HepG2 (cell line): ENCODE data around the gene SIX4. TPM values are rescaled to one million over a fixed set of nuclear protein-coding genes. Genes with fewer than 3 reads are reported as not detected.

Experiments
- ATAC-seq: fragments of 200-7000 bp; cut with Tn5 transposase; 3 replicates; pipeline ENCODE4 v1.9.1; 2020; ENCODE audit warnings: mild to moderate bottlenecking, moderate library complexity
- BruUV-seq: library from RNA; stranded (reverse); fragments of 400-500 nt; replicated peaks from 2 replicates; lab custom pipeline; 2021; lab: Mats Ljungman, UMichigan
- CTCF ChIA-PET: fragments of 300-600 bp; formaldehyde crosslinking; extraction: SDS; loops from one replicate; lab custom pipeline; 2021; ENCODE audit warnings: low total read pairs, inconsistent platforms, low intra/inter-chr PET ratio; lab: Yijun Ruan, JAX
- POLR2A ChIA-PET: fragments of 350-600 bp; sonication (Branson Sonifier 250); formaldehyde crosslinking; loops from one replicate; lab custom pipeline; 2020; ENCODE audit warnings: antibody characterized with exemption, inconsistent platforms; lab: Yijun Ruan, JAX
- DNase-seq: peaks from one replicate; pipeline ENCODE4 v3.0.0-alpha.2; 2015; ENCODE audit warnings: low spot score
- FAIRE-seq: peaks from 3 replicates; lab custom pipeline; 2011; peaks lifted over from hg19 to GRCh38; lab: Jason Lieb, UNC
- H2AFZ ChIP-seq: one replicate; pipeline ENCODE4 v1.6.1; 2011; ENCODE audit warnings: low read length, inconsistent platforms
- H3K27ac ChIP-seq: fragments of 300-600 bp; 3 replicates; pipeline ENCODE4 v1.8.0; 2011; ENCODE audit warnings: mixed run types, mild to moderate bottlenecking, mixed read lengths, low read length, inconsistent platforms; ENCODE audit not compliant: insufficient read depth; ENCODE audit errors: extremely low read length
- H3K27me3 ChIP-seq, 2 experiments: fragments of 200-600 bp in 1 of 2; 2 replicates in 1 of 2; 3 replicates in 1 of 2; pipeline versions ENCODE4 v1.6.0 to v1.8.0; 2011; ENCODE audit warnings: low read length in 2 of 2, mild to moderate bottlenecking in 2 of 2, moderate library complexity in 2 of 2, inconsistent platforms in 1 of 2; ENCODE audit not compliant: insufficient read depth in 2 of 2, control insufficient read depth in 1 of 2
- H3K36me3 ChIP-seq, 2 experiments: fragments of 200-600 bp in 1 of 2; replicated peaks in 1 of 2; 2 replicates in 1 of 2; 3 replicates in 1 of 2; pipeline versions ENCODE4 v1.5.1 to v1.8.0; 2011; ENCODE audit warnings: low read length in 2 of 2, inconsistent platforms in 1 of 2; ENCODE audit not compliant: insufficient read depth in 2 of 2, control insufficient read depth in 1 of 2
- H3K4me1 ChIP-seq: 2 replicates; pipeline ENCODE4 v1.5.1; 2012; ENCODE audit warnings: low read length, inconsistent platforms; ENCODE audit not compliant: insufficient read depth
- H3K4me2 ChIP-seq: 2 replicates; pipeline ENCODE4 v1.6.0; 2011; ENCODE audit warnings: low read depth, low read length, inconsistent platforms
- H3K4me3 ChIP-seq, 3 experiments: fragments of 200-600 bp in 1 of 3; sonication (generic), shearing (Covaris generic) in 1 of 3; replicated peaks in 1 of 3; 2 replicates each; pipeline ENCODE4 v1.5.1; 2011 to 2016; ENCODE audit warnings: low read length in 3 of 3, inconsistent platforms in 2 of 3, low read depth in 2 of 3, mild to moderate bottlenecking in 2 of 3, control low read depth in 1 of 3, mixed read lengths in 1 of 3; ENCODE audit not compliant: insufficient read depth in 1 of 3
- H3K79me2 ChIP-seq: one replicate; pipeline ENCODE4 v1.6.1; 2011; ENCODE audit warnings: low read length, inconsistent platforms; ENCODE audit not compliant: insufficient read depth
- H3K9ac ChIP-seq: 2 replicates; pipeline ENCODE4 v1.6.0; 2011; ENCODE audit warnings: mild to moderate bottlenecking, low read depth, low read length, inconsistent platforms; ENCODE audit not compliant: insufficient read depth
- H3K9me3 ChIP-seq: 2 replicates; pipeline ENCODE4 v1.5.1; 2012; ENCODE audit warnings: mild to moderate bottlenecking, low read length
- H4K20me1 ChIP-seq: 2 replicates; pipeline ENCODE4 v1.6.0; 2011; ENCODE audit warnings: inconsistent platforms, mild to moderate bottlenecking, low read length, moderate library complexity; ENCODE audit not compliant: insufficient read depth
- CHD2 ChIP-seq: IDR thresholded peaks from 2 replicates; pipeline ENCODE4 v1.6.1; 2011; ENCODE audit warnings: low read depth, low read length, improper control_type of control experiment
- GTF3A ChIP-seq: sonication (generic); formaldehyde crosslinking; conservative IDR thresholded peaks from 2 replicates; pipeline ENCODE4 v1.4.0; 2020; ENCODE audit warnings: mild to moderate bottlenecking, missing genetic modification reagents
- ISX ChIP-seq: sonication (generic); formaldehyde crosslinking; conservative IDR thresholded peaks from 2 replicates; pipeline ENCODE4 v1.5.0; 2020; ENCODE audit warnings: missing genetic modification reagents
- KDM2A ChIP-seq: sonication (generic); formaldehyde crosslinking; IDR thresholded peaks from 2 replicates; pipeline ENCODE4 v1.4.0; 2020; ENCODE audit warnings: low read depth, missing genetic modification reagents, borderline replicate concordance
- MTA1 ChIP-seq: sonication (generic); formaldehyde crosslinking; IDR thresholded peaks from 2 replicates; pipeline ENCODE4 v1.4.0; 2020; ENCODE audit warnings: missing genetic modification reagents, mild to moderate bottlenecking, borderline replicate concordance
- RCOR2 ChIP-seq: IDR thresholded peaks from 2 replicates; pipeline ENCODE4 v1.6.1; 2016; ENCODE audit warnings: missing biosample characterization, missing genetic modification reagents
- SMAD1 ChIP-seq: sonication (generic); formaldehyde crosslinking; IDR thresholded peaks from 2 replicates; pipeline ENCODE4 v1.4.0; 2020; ENCODE audit warnings: missing genetic modification reagents, low read depth, mild to moderate bottlenecking, borderline replicate concordance
- ZNF318 ChIP-seq: sonication (generic); formaldehyde crosslinking; IDR thresholded peaks from 2 replicates; pipeline ENCODE4 v1.4.0; 2020; ENCODE audit warnings: mild to moderate bottlenecking, missing genetic modification reagents
- ZNF451 ChIP-seq: sonication (generic); formaldehyde crosslinking; IDR thresholded peaks from 2 replicates; pipeline ENCODE4 v1.5.0; 2020; ENCODE audit warnings: mild to moderate bottlenecking, missing genetic modification reagents
- ZSCAN30 ChIP-seq: sonication (generic); formaldehyde crosslinking; IDR thresholded peaks from 2 replicates; pipeline ENCODE4 v1.5.0; 2020; ENCODE audit warnings: mild to moderate bottlenecking, missing genetic modification reagents
- WGBS: methylation state at CpG from one replicate; pipeline ENCODE4 v1.1.6; 2017; ENCODE audit warnings: low lambda C conversion rate; 5-methylcytosine and 5-hydroxymethylcytosine counted together
- in situ Hi-C: cut with HindIII; loops from 2 replicates; pipeline ENCODE4 v1.10.0; 2017; ENCODE audit warnings: low pct_unique_long_range_greater_than_20kb; ENCODE audit not compliant: extremely low pct_ligation_motif_present
- intact Hi-C: fragments of 100-400 bp; cut with micrococcal nuclease; formaldehyde crosslinking; loops from one replicate; pipeline ENCODE4 v1.10.0; 2022; ENCODE audit not compliant: unreplicated experiment
- polyA plus RNA-seq, 8 experiments: library from polyadenylated mRNA; depleted of rRNA in 3 of 8; stranded (reverse) in 7 of 8; unstranded in 1 of 8; fragments of >200 nt; fragmentation: Illumina TruSeq in 4 of 8; extraction: Trizol in 4 of 8; gene quantifications; 2 replicates each; pipeline versions ENCODE4 v1.2.1 to v1.2.3, GENCODE V29; 2011 to 2016; ENCODE audit warnings: low read depth in 4 of 8, missing spikeins in 1 of 8, mixed read lengths in 1 of 8; ENCODE audit not compliant: insufficient read depth in 1 of 8
- total RNA-seq, 5 experiments: library from RNA; depleted of rRNA; stranded (reverse); fragments of >200 nt; fragmentation: Illumina TruSeq; extraction: Trizol; gene quantifications; 2 replicates each; pipeline ENCODE4 v1.2.3, GENCODE V29; 2016; ENCODE audit warnings: low read depth in 1 of 5

Gene SIX4
- total and polyA plus RNA-seq, 2 of the 13 experiments (the other 11 are each of a cell fraction or from before 2014, with no cell fraction given), result 5.0 to 6.0 TPM

- BruUV-seq, result no TSS peak
- H2AFZ ChIP-seq, result no peak overlapping the region
- DNase-seq, result peak; percentile 89
- no peak for TF ChIP-seq ZNF318 (CRISPR knock-in tag)
- TF ChIP-seq KDM2A (CRISPR knock-in tag), result no peak; the same call in 1 of the 2 replicates
- TF ChIP-seq ZNF451 (CRISPR knock-in tag), result 0 out of 2 replicates have a peak, but pooled peaks have one; percentile 17
- TF ChIP-seq ISX, result no peak
- TF ChIP-seq ZSCAN30 (CRISPR knock-in tag), result 0 out of 2 replicates have a peak, but pooled peaks have one; percentile 15
- TF ChIP-seq SMAD1 (CRISPR knock-in tag), result no peak; the same call in 1 of the 2 replicates
- TF ChIP-seq RCOR2 (CRISPR knock-in tag), result no peak
- 0 out of 2 replicates have a peak, but pooled peaks have one; percentile 7 for TF ChIP-seq GTF3A
- TF ChIP-seq CHD2, result peak; percentile 30; the same call in 1 of the 2 replicates
- no peak; the same call in 1 of the 2 replicates for TF ChIP-seq MTA1 (CRISPR knock-in tag)
These were observed 1.6 kb downstream of the SIX4 start for GRCh38 chr14:60722357-60723115.

More at GRCh38 chr14:60722357-60723115, 1.6 kb downstream of the SIX4 start:
- 3% methylated on average over 31 of the region's 60 CpGs for WGBS
- FAIRE-seq (peak; percentile 93), ATAC-seq (peak; percentile 84)
- no peaks in the 10 kb centered on the region for H3K9me3 ChIP-seq
- H4K20me1 ChIP-seq, result peaks cover 9% of the 10 kb centered on the region
- CTCF ChIA-PET, result no interaction called here
- H3K4me1 ChIP-seq, result peaks cover 35% of the 10 kb centered on the region
- peak overlapping the region; percentile 86 for H3K9ac ChIP-seq
- in situ Hi-C loops, result loop anchor here (5.0 kb wide), 1 partner anchor 65 kb away; no protein-coding TSS in a partner anchor
- intact Hi-C loops, result loop anchor here (2.0 to 10.0 kb wide), 4 partner anchors 66 to 530 kb away; partner anchors contain the start of genes SLC38A6 and TRMT5
- H3K79me2 ChIP-seq, result peaks cover 14% of the 10 kb centered on the region
- peak overlapping the region; percentile 90 for H3K4me2 ChIP-seq
- H3K4me3 ChIP-seq, result peak overlapping the region; percentile 77 to 96 (median 84)
- H3K27me3 ChIP-seq, result no peaks in the 10 kb centered on the region
- H3K36me3 ChIP-seq, result peaks cover 2 to 10% of the 10 kb centered on the region in 2 experiments; a peak in 2 of 5 replicates
- H3K27ac ChIP-seq, result peak overlapping the region; percentile 85
- POLR2A ChIA-PET, result interaction anchor here (0.6 to 4.2 kb wide), 12 partner anchors 11 to 381 kb away, joined by 3 to 38 read pairs (median 6); partner anchors contain the start of genes SIX1, SLC38A6 and TRMT5
